Measurements from ENCODE around the gene TAS2R8. TPM values are rescaled to one million over a fixed set of nuclear protein-coding genes. Genes with fewer than 3 reads are reported as not detected.

TAS2R8 gene
- total and polyA plus RNA-seq, 2 of the 8 experiments (the other 6 are each of a cell fraction or from before 2014, with no cell fraction given), result not detected

DNA sequence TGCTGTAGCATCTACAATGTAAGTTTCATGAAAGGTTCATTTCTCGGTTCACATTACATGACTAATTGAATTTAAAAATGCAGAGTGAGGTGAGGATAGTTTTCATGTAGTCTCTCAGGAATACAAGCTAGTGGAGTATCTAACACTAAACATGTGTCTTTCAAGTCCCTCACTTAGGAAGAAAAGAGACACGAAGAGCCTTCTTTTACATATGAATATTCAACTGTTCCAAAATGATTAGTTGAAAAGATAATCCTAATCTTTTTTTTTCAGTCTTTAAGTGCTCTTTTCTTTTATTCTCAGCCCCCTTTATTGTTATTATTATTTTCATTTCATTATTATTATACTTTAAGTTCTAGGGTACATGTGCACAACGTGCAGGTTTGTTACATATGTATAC lies 31.4 kb upstream of the TAS2R8 start (continued):
- TF ChIP-seq, protein P1, sequence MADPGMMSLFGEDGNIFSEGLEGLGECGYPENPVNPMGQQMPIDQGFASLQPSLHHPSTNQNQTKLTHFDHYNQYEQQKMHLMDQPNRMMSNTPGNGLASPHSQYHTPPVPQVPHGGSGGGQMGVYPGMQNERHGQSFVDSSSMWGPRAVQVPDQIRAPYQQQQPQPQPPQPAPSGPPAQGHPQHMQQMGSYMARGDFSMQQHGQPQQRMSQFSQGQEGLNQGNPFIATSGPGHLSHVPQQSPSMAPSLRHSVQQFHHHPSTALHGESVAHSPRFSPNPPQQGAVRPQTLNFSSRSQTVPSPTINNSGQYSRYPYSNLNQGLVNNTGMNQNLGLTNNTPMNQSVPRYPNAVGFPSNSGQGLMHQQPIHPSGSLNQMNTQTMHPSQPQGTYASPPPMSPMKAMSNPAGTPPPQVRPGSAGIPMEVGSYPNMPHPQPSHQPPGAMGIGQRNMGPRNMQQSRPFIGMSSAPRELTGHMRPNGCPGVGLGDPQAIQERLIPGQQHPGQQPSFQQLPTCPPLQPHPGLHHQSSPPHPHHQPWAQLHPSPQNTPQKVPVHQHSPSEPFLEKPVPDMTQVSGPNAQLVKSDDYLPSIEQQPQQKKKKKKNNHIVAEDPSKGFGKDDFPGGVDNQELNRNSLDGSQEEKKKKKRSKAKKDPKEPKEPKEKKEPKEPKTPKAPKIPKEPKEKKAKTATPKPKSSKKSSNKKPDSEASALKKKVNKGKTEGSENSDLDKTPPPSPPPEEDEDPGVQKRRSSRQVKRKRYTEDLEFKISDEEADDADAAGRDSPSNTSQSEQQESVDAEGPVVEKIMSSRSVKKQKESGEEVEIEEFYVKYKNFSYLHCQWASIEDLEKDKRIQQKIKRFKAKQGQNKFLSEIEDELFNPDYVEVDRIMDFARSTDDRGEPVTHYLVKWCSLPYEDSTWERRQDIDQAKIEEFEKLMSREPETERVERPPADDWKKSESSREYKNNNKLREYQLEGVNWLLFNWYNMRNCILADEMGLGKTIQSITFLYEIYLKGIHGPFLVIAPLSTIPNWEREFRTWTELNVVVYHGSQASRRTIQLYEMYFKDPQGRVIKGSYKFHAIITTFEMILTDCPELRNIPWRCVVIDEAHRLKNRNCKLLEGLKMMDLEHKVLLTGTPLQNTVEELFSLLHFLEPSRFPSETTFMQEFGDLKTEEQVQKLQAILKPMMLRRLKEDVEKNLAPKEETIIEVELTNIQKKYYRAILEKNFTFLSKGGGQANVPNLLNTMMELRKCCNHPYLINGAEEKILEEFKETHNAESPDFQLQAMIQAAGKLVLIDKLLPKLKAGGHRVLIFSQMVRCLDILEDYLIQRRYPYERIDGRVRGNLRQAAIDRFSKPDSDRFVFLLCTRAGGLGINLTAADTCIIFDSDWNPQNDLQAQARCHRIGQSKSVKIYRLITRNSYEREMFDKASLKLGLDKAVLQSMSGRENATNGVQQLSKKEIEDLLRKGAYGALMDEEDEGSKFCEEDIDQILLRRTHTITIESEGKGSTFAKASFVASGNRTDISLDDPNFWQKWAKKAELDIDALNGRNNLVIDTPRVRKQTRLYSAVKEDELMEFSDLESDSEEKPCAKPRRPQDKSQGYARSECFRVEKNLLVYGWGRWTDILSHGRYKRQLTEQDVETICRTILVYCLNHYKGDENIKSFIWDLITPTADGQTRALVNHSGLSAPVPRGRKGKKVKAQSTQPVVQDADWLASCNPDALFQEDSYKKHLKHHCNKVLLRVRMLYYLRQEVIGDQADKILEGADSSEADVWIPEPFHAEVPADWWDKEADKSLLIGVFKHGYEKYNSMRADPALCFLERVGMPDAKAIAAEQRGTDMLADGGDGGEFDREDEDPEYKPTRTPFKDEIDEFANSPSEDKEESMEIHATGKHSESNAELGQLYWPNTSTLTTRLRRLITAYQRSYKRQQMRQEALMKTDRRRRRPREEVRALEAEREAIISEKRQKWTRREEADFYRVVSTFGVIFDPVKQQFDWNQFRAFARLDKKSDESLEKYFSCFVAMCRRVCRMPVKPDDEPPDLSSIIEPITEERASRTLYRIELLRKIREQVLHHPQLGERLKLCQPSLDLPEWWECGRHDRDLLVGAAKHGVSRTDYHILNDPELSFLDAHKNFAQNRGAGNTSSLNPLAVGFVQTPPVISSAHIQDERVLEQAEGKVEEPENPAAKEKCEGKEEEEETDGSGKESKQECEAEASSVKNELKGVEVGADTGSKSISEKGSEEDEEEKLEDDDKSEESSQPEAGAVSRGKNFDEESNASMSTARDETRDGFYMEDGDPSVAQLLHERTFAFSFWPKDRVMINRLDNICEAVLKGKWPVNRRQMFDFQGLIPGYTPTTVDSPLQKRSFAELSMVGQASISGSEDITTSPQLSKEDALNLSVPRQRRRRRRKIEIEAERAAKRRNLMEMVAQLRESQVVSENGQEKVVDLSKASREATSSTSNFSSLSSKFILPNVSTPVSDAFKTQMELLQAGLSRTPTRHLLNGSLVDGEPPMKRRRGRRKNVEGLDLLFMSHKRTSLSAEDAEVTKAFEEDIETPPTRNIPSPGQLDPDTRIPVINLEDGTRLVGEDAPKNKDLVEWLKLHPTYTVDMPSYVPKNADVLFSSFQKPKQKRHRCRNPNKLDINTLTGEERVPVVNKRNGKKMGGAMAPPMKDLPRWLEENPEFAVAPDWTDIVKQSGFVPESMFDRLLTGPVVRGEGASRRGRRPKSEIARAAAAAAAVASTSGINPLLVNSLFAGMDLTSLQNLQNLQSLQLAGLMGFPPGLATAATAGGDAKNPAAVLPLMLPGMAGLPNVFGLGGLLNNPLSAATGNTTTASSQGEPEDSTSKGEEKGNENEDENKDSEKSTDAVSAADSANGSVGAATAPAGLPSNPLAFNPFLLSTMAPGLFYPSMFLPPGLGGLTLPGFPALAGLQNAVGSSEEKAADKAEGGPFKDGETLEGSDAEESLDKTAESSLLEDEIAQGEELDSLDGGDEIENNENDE (IDR thresholded peaks at IDR 0.05; ENCODE audit: insufficient replicate concordance, low read length), result no peak
- no peak for TF ChIP-seq FOSL1 (IDR thresholded peaks at IDR 0.05; ENCODE audit: insufficient read depth, low read depth, low read length)
- no peak for TF ChIP-seq KDM1A (IDR thresholded peaks at IDR 0.05; ENCODE audit: borderline replicate concordance, low read length)
- TF ChIP-seq SP1 (IDR thresholded peaks at IDR 0.05; ENCODE audit: low read depth, low read length), result no peak
- TF ChIP-seq TCF12 (IDR thresholded peaks at IDR 0.05; ENCODE audit: low read depth, low read length), result no peak
- no peak for TF ChIP-seq RAD21 (IDR thresholded peaks at IDR 0.05 in 1 of 2, conservative IDR thresholded peaks at IDR 0.05 in 1 of 2; ENCODE audit: low read depth in 2 of 2, low read length in 2 of 2)
- no peak for TF ChIP-seq USF2 (IDR thresholded peaks at IDR 0.05; ENCODE audit: low read length)
- no peak for TF ChIP-seq HDAC2 (IDR thresholded peaks at IDR 0.05; ENCODE audit: borderline replicate concordance in 1 of 2, low read depth in 2 of 2, low read length in 2 of 2)
- TF ChIP-seq RNF2 (IDR thresholded peaks at IDR 0.05; ENCODE audit: borderline replicate concordance, low read depth, low read length, missing control alignments, poor library complexity, severe bottlenecking), result no peak

Data from H1 (cell line).